ENCODE data around the gene ATP6V1B1. TPM values are rescaled to one million over a fixed set of nuclear protein-coding genes. Genes with fewer than 3 reads are reported as not detected.

ATP6V1B1 gene
- total RNA-seq, 1 donor from 2014 or later, result not detected

DNA sequence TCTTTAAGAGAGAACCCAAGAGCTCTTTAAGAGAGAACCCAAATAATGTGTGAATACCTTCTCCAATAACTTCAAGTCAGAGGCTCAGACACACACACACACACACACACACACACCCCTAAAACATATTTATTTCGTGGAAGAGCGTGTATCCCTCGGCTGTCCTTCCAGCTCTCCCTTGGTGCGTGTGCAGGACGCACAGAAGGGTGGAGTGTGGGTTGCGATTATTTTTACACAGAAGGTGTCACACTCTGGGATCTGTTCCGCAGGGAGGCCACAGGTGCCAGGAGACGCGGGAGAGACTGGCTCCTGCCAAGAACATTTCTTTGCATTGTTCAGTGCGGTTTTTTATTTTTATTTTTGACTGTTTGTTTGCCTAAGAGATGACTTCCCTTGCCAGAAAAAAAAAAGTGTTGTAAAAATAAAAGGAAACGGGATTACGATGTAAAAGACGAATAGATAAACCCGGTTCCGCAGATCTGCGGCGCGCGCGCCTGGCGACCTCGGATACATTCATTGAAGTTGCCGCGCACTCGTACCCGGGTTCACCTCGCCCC, 47.3 kb upstream of the ATP6V1B1 start:
- Histone ChIP-seq H3K27ac (no peak overlapping the region), H3K36me3 (no peaks in the 10 kb centered on the region), H3K9me3 (no peaks in the 10 kb centered on the region), H3K4me1 (peaks cover 24% of the 10 kb centered on the region), H3K27me3 (peaks cover 19% of the 10 kb centered on the region), H3K4me3 (peak overlapping the region; percentile 33 to 48)
- TF ChIP-seq, protein P1, sequence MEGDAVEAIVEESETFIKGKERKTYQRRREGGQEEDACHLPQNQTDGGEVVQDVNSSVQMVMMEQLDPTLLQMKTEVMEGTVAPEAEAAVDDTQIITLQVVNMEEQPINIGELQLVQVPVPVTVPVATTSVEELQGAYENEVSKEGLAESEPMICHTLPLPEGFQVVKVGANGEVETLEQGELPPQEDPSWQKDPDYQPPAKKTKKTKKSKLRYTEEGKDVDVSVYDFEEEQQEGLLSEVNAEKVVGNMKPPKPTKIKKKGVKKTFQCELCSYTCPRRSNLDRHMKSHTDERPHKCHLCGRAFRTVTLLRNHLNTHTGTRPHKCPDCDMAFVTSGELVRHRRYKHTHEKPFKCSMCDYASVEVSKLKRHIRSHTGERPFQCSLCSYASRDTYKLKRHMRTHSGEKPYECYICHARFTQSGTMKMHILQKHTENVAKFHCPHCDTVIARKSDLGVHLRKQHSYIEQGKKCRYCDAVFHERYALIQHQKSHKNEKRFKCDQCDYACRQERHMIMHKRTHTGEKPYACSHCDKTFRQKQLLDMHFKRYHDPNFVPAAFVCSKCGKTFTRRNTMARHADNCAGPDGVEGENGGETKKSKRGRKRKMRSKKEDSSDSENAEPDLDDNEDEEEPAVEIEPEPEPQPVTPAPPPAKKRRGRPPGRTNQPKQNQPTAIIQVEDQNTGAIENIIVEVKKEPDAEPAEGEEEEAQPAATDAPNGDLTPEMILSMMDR (IDR thresholded peaks at IDR 0.05), result no peak
- TF ChIP-seq POLR2A (IDR thresholded peaks at IDR 0.05) (no peak), POLR2AphosphoS5 (IDR thresholded peaks at IDR 0.05; ENCODE audit: insufficient read depth in 1 of 2, low read depth in 1 of 2) (no peak)
- intact Hi-C loops (cut with DNase I), result no loop called here
- DNase-seq (ENCODE audit: extremely low spot score in 2 of 2), result no peak

DNA sequence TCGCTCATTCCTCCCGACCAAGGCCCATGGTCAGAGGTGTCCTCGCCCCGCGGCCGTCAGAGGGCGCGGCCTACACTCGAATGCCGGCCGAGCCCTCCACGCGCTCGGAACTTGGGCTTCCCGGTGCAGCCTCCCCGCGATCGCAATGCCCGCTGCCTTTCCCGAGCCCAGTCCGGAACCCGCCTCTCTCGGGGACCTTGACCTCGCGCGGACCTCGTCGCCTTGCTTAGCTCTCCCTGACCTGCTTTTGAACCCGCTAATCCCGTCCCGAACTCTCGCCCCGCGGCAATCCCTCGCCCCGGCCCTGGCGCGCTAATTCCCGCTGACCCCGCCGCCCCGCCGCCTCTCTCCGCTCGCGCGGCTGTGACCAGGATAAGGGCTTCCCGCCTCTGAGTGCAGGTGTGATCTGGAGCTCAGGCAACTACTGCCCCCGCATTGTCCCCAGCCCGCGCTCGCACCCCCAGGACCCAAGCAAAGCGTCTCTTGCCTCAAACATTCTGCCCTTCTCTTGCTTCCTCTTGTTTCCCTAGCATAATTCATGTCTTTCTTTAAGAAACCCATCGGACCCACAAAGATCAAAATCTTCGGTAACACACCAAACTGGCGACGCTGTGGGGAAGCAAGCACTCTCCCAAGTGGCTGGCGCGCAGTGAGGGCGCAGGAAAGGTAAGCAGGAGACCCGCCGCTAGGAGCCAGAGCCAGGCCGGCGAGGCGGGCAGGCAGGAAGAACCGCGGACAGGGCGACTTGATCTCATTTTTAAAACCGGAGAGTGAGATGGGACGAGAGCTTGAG, 46.6 kb upstream of the ATP6V1B1 start:
- intact Hi-C loops (cut with DNase I), result no loop called here
- H3K9me3 ChIP-seq, result no peaks in the 10 kb centered on the region
- peaks cover 24% of the 10 kb centered on the region for H3K4me1 ChIP-seq
- H3K4me3 ChIP-seq, result peak overlapping the region in 1 of 2 donors; percentile 1
- H3K27me3 ChIP-seq, result peaks cover 19% of the 10 kb centered on the region
- TF ChIP-seq POLR2AphosphoS5 (IDR thresholded peaks at IDR 0.05; ENCODE audit: insufficient read depth in 1 of 2, low read depth in 1 of 2) (no peak), POLR2A (IDR thresholded peaks at IDR 0.05) (no peak)
- TF ChIP-seq, protein P1 (IDR thresholded peaks at IDR 0.05), result no peak
- H3K36me3 ChIP-seq, result no peaks in the 10 kb centered on the region
- DNase-seq (ENCODE audit: extremely low spot score in 2 of 2), result peak in 1 of 2 donors; percentile 47
- H3K27ac ChIP-seq, result no peak overlapping the region

DNA sequence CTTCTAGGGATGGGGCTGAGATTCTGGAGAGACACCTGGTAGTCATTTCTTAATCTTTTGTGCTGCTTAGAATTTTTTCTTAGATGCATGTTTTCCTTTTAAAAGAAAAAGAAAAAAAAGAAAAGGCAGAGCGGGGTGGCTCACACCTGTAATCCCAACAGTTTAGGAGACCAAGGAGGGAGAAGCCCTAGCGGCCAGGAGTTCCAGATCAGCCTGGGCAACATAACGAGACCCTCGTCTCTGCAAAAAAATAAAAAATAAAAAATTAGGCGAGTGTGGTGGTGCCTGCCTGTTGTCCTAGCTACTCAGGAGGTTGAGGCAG, 46.0 kb upstream of the ATP6V1B1 start:
- Histone ChIP-seq H3K36me3 (no peaks in the 10 kb centered on the region), H3K4me3 (no peak overlapping the region), H3K27me3 (peaks cover 16% of the 10 kb centered on the region), H3K9me3 (no peaks in the 10 kb centered on the region), H3K4me1 (peaks cover 24% of the 10 kb centered on the region), H3K27ac (no peak overlapping the region)
- TF ChIP-seq POLR2AphosphoS5 (IDR thresholded peaks at IDR 0.05; ENCODE audit: insufficient read depth in 1 of 2, low read depth in 1 of 2) (no peak), POLR2A (IDR thresholded peaks at IDR 0.05) (no peak)
- TF ChIP-seq, protein P1 (IDR thresholded peaks at IDR 0.05), result no peak
- no peak for DNase-seq (ENCODE audit: extremely low spot score in 2 of 2)
- intact Hi-C loops (cut with DNase I), result no loop called here

DNA sequence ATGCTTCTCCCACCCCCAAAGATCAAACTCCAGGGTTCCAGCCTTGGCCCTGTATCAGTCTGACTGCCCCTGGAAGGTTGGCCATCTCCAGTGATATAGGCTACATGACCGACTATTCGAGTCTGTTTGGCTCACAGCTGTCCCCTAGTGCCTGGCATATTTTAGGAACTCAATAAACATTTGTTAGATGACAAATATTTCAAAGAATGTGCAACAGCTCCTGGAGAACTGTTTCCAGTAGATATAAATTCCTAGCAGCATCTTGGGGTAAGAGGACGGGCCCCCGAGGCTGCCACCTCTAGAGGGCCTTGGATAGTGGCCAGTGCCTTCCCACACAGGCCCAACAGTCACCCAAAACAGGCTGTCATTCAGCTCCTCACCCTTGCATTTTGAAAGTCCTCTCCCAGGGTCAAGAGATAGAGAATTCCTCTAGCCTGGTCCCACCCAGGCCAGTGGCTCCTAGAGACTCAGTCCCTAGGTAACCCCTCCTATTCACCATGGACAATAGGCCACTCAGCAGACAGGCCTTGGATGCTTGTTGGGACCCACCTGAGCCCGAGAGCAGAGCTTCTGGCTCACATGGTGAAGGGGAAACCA, 45.1 kb upstream of the ATP6V1B1 start:
- Histone ChIP-seq H3K27me3 (peaks cover 8% of the 10 kb centered on the region), H3K4me3 (no peak overlapping the region), H3K27ac (no peak overlapping the region), H3K4me1 (peaks cover 24% of the 10 kb centered on the region), H3K9me3 (no peaks in the 10 kb centered on the region), H3K36me3 (no peaks in the 10 kb centered on the region)
- TF ChIP-seq, protein P1 (IDR thresholded peaks at IDR 0.05), result no peak
- TF ChIP-seq POLR2A (IDR thresholded peaks at IDR 0.05) (no peak), POLR2AphosphoS5 (IDR thresholded peaks at IDR 0.05; ENCODE audit: insufficient read depth in 1 of 2, low read depth in 1 of 2) (no peak)
- no peak for DNase-seq (ENCODE audit: extremely low spot score in 2 of 2)
- intact Hi-C loops (cut with DNase I), result no loop called here
